H9 (cell line): ENCODE measurements around the gene SP6. TPM values are rescaled to one million over a fixed set of nuclear protein-coding genes. Genes with fewer than 3 reads are reported as not detected.

Experiments used
- DNase-seq: peaks from one replicate; pipeline ENCODE4 v3.0.0-alpha.2; 2017
- H2AFZ ChIP-seq: one replicate; pipeline ENCODE4 v1.6.1; 2013; ENCODE audit warnings: mild to moderate bottlenecking, low read length, control low read depth, moderate library complexity
- H2AK5ac ChIP-seq: 2 replicates; pipeline ENCODE4 v1.6.1; 2013; ENCODE audit warnings: low read length, control low read depth, mixed read lengths; ENCODE audit not compliant: insufficient read length
- H2BK120ac ChIP-seq: one replicate; pipeline ENCODE4 v1.6.1; 2013; ENCODE audit warnings: low read depth, mild to moderate bottlenecking, low read length, control low read depth, inconsistent platforms; ENCODE audit not compliant: poor library complexity, severe bottlenecking
- H2BK12ac ChIP-seq: 2 replicates; pipeline ENCODE4 v1.6.1; 2013; ENCODE audit warnings: low read length, control low read depth, mixed read lengths, low read depth; ENCODE audit not compliant: insufficient read length
- H2BK15ac ChIP-seq: 2 replicates; pipeline ENCODE4 v1.6.1; 2013; ENCODE audit warnings: low read depth, low read length, control low read depth
- H2BK20ac ChIP-seq: one replicate; pipeline ENCODE4 v1.6.1; 2013; ENCODE audit warnings: low read depth, mild to moderate bottlenecking, low read length, control low read depth, inconsistent platforms; ENCODE audit not compliant: poor library complexity, severe bottlenecking
- H2BK5ac ChIP-seq: 2 replicates; pipeline ENCODE4 v1.6.1; 2013; ENCODE audit warnings: low read length, control low read depth, mixed read lengths; ENCODE audit not compliant: insufficient read length
- H3K14ac ChIP-seq: 2 replicates; pipeline ENCODE4 v1.6.1; 2013; ENCODE audit warnings: low read length, control low read depth; ENCODE audit not compliant: insufficient read depth
- H3K18ac ChIP-seq: 2 replicates; pipeline ENCODE4 v1.6.1; 2013; ENCODE audit warnings: low read depth, mild to moderate bottlenecking, mixed read lengths, low read length, control low read depth; ENCODE audit not compliant: insufficient read length
- H3K23ac ChIP-seq: 2 replicates; pipeline ENCODE4 v1.6.1; 2013; ENCODE audit warnings: low read length, control low read depth, mixed read lengths, low read depth; ENCODE audit not compliant: insufficient read length
- H3K23me2 ChIP-seq: 2 replicates; pipeline ENCODE4 v1.6.1; 2013; ENCODE audit warnings: low read depth, mild to moderate bottlenecking, mixed read lengths, low read length, control low read depth; ENCODE audit not compliant: insufficient read length, poor library complexity, severe bottlenecking
- H3K27ac ChIP-seq: 2 replicates; pipeline ENCODE4 v1.5.1; 2013; ENCODE audit warnings: low read length, control low read depth, mixed read lengths, low read depth; ENCODE audit not compliant: insufficient read length
- H3K27me3 ChIP-seq: 2 replicates; pipeline ENCODE4 v1.6.1; 2013; ENCODE audit warnings: low read length, control low read depth, inconsistent platforms; ENCODE audit not compliant: insufficient read depth
- H3K4ac ChIP-seq: 2 replicates; pipeline ENCODE4 v1.6.1; 2013; ENCODE audit warnings: low read depth, mild to moderate bottlenecking, control low read depth, inconsistent platforms, low read length, moderate library complexity
- H3K4me1 ChIP-seq: 2 replicates; pipeline ENCODE4 v1.6.1; 2013; ENCODE audit warnings: low read length, control low read depth, inconsistent platforms; ENCODE audit not compliant: insufficient read depth
- H3K4me2 ChIP-seq: 2 replicates; pipeline ENCODE4 v1.6.1; 2013; ENCODE audit warnings: low read length, control low read depth, mixed read lengths; ENCODE audit not compliant: insufficient read length, insufficient read depth
- H3K56ac ChIP-seq: 2 replicates; pipeline ENCODE4 v1.6.1; 2013; ENCODE audit warnings: low read depth, mild to moderate bottlenecking, mixed read lengths, low read length, control low read depth; ENCODE audit not compliant: insufficient read length
- H3K79me1 ChIP-seq: 2 replicates; pipeline ENCODE4 v1.6.1; 2013; ENCODE audit warnings: low read depth, mild to moderate bottlenecking, moderate library complexity, low read length, control low read depth, inconsistent platforms; ENCODE audit not compliant: insufficient read depth, poor library complexity, severe bottlenecking
- H3K79me2 ChIP-seq: 2 replicates; pipeline ENCODE4 v1.6.1; 2013; ENCODE audit warnings: low read length, control low read depth, inconsistent platforms; ENCODE audit not compliant: insufficient read depth
- H3K9ac ChIP-seq: 2 replicates; pipeline ENCODE4 v1.6.1; 2013; ENCODE audit warnings: low read length, control low read depth, mixed read lengths; ENCODE audit not compliant: insufficient read length; ENCODE audit errors: extremely low read depth
- H3K9me3 ChIP-seq: one replicate; pipeline ENCODE4 v1.6.1; 2013; ENCODE audit warnings: low read depth, low read length, inconsistent platforms; ENCODE audit not compliant: control insufficient read depth
- H3T11ph ChIP-seq: one replicate; pipeline ENCODE4 v1.6.1; 2013; ENCODE audit warnings: mild to moderate bottlenecking, low read length, control low read depth, inconsistent platforms
- H4K20me1 ChIP-seq: one replicate; pipeline ENCODE4 v1.6.1; 2013; ENCODE audit not compliant: control insufficient read depth, insufficient read length, insufficient read depth
- H4K5ac ChIP-seq: 2 replicates; pipeline ENCODE4 v1.6.1; 2013; ENCODE audit warnings: low read depth, mild to moderate bottlenecking, mixed read lengths, low read length, control low read depth; ENCODE audit not compliant: insufficient read length
- H4K8ac ChIP-seq: replicated peaks from 2 replicates; pipeline ENCODE4 v1.6.1; 2013; ENCODE audit warnings: low read length, control low read depth, mixed read lengths, low read depth; ENCODE audit not compliant: insufficient read length
- H4K91ac ChIP-seq: 2 replicates; pipeline ENCODE4 v1.6.1; 2013; ENCODE audit warnings: low read depth, mild to moderate bottlenecking, moderate library complexity, mixed read lengths, low read length, control low read depth; ENCODE audit not compliant: insufficient read length
- H3K27ac Mint-ChIP-seq, 3 experiments: 2 replicates in 2 of 3; 3 replicates in 1 of 3; pipeline ENCODE4 v1.8.0; 2020 to 2021; ENCODE audit warnings: mixed read lengths in 3 of 3, mild to moderate bottlenecking in 1 of 3, moderate library complexity in 1 of 3
- H3K27me3 Mint-ChIP-seq: 2 replicates; pipeline ENCODE4 v1.8.0; 2021; ENCODE audit warnings: low read depth, mild to moderate bottlenecking, moderate library complexity, mixed read lengths
- H3K36me3 Mint-ChIP-seq, 3 experiments: 2 replicates in 2 of 3; 3 replicates in 1 of 3; pipeline ENCODE4 v1.8.0; 2020 to 2021; ENCODE audit warnings: low read depth in 3 of 3, mixed read lengths in 3 of 3; ENCODE audit not compliant: insufficient read depth in 1 of 3
- H3K4me1 Mint-ChIP-seq, 2 experiments: 2 replicates each; pipeline ENCODE4 v1.8.0; 2020; ENCODE audit warnings: mixed read lengths in 2 of 2
- H3K4me3 Mint-ChIP-seq, 2 experiments: 2 replicates in 1 of 2; 3 replicates in 1 of 2; pipeline ENCODE4 v1.8.0; 2020 to 2021; ENCODE audit warnings: mild to moderate bottlenecking in 2 of 2, mixed read lengths in 2 of 2, moderate library complexity in 1 of 2
- H3K9me3 Mint-ChIP-seq, 2 experiments: 2 replicates in 1 of 2; 3 replicates in 1 of 2; pipeline ENCODE4 v1.8.0; 2020; ENCODE audit warnings: mild to moderate bottlenecking in 2 of 2, mixed read lengths in 2 of 2, moderate library complexity in 1 of 2
- CTCF ChIP-seq: fragments of 200-600 bp; sonication (generic); conservative IDR thresholded peaks from 3 replicates; pipeline ENCODE4 v1.8.0; 2021; ENCODE audit warnings: antibody characterized with exemption, mild to moderate bottlenecking
- WGBS: extraction: QIAGEN DNeasy Blood & Tissue Kit; methylation state at CpG from one replicate; pipeline ENCODE4 v1.1.7; 2013; ENCODE audit warnings: missing lambda C conversion rate, low lambda C conversion rate, mixed read lengths; ENCODE audit not compliant: insufficient read length; ENCODE audit errors: extremely low coverage; 5-methylcytosine and 5-hydroxymethylcytosine counted together
- total RNA-seq: library from RNA; stranded (reverse); gene quantifications from 2 replicates; pipeline ENCODE4 v1.2.1, GENCODE V29; 2021

Gene SP6
- total RNA-seq, 1 experiment from 2014 or later, result 0.90 TPM

- Histone ChIP-seq H2BK15ac (no peak overlapping the region), H3K23ac (no peak overlapping the region), H3K4ac (no peak overlapping the region), H2AFZ (no peak overlapping the region), H3K4me2 (no peak overlapping the region), H3K18ac (no peak overlapping the region), H4K20me1 (no peaks in the 10 kb centered on the region), H3K56ac (no peak overlapping the region), H2BK12ac (no peak overlapping the region), H3K27me3 (no peaks in the 10 kb centered on the region; the same call in none of the 2 replicates), H3K79me2 (no peaks in the 10 kb centered on the region), H3K4me1 (no peaks in the 10 kb centered on the region), H3K9ac (no peak overlapping the region), H3K14ac (no peak overlapping the region), H2AK5ac (no peak overlapping the region), H2BK120ac (no peak overlapping the region), H4K5ac (no peak overlapping the region), H3K23me2 (no peaks in the 10 kb centered on the region), H2BK20ac (no peak overlapping the region), H3K9me3 (no peaks in the 10 kb centered on the region), H3T11ph (no peak overlapping the region), H4K91ac (no peak overlapping the region), H3K79me1 (no peaks in the 10 kb centered on the region), H2BK5ac (no peak overlapping the region), H4K8ac (no peak overlapping the region), H3K27ac (no peak overlapping the region)
- no CpG with 5 or more reads among the region's 5 CpGs for WGBS
- Mint-ChIP-seq H3K27me3 (peaks cover 62% of the 10 kb centered on the region), H3K9me3 (no peaks in the 10 kb centered on the region), H3K4me1 (peaks cover 12 to 19% of the 10 kb centered on the region in 2 experiments), H3K36me3 (no peaks in the 10 kb centered on the region), H3K27ac (no peak overlapping the region), H3K4me3 (no peak overlapping the region)
- no peak for TF ChIP-seq CTCF
- DNase-seq, result no peak
Measured at GRCh38 chr17:47860386-47860785, 9.4 kb upstream of the SP6 start.
